ENCODE measurements around the gene SMCR8. TPM values are rescaled to one million over a fixed set of nuclear protein-coding genes. Genes with fewer than 3 reads are reported as not detected.
A peak's percentile ranks its signal among the peaks of the same experiment; 100 is the strongest.

The SMCR8 gene
- total and polyA plus RNA-seq, 2 of the 8 experiments (the other 6 are each of a cell fraction or from before 2014, with no cell fraction given) = 6.9 to 18.5 TPM

DNA sequence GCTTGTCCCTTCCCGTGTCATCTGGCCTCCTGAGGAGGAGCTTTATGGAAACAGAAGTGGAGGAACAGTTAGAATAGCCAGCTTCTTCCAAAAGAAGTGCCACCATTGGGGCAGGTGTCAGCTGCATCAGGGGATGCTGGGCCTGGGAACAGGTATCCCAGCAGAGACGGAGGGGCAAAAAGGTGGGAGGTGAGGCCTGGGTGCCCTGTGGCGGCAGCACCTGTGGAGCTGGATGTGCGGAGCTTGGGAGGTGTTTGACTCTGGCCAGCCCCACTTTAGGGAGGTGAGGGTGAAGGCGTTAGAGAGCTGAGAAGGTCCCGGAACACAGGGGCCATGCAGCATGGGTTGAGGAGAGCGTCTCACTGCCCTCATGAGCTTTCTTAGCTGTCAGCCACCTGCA is 5.2 kb downstream of the SMCR8 start:
- Histone ChIP-seq H4K5ac (ENCODE audit: insufficient read length, low read depth, low read length) (no peak overlapping the region), H3K27ac (ENCODE audit: low read depth, low read length) (no peak overlapping the region), H3K18ac (ENCODE audit: extremely low read depth, low read length) (no peak overlapping the region), H3K23ac (ENCODE audit: insufficient read length) (no peak overlapping the region), H3K4me2 (ENCODE audit: insufficient read depth in 1 of 2, low read depth in 2 of 2, low read length in 2 of 2) (no peak overlapping the region), H4K20me1 (replicated peaks in 1 of 2; ENCODE audit: control insufficient read depth in 1 of 2, insufficient read depth in 2 of 2, low read length in 2 of 2) (peaks cover 12 to 36% of the 10 kb centered on the region in 2 experiments), H3K9ac (replicated peaks in 1 of 4; ENCODE audit: extremely low read depth in 1 of 4, low read depth in 3 of 4, low read length in 3 of 4) (peak overlapping the region in 1 of 4 experiments; percentile 10; a peak in 3 of 7 replicates), H2BK120ac (replicated peaks; ENCODE audit: low read depth, low read length) (no peak overlapping the region), H3K14ac (ENCODE audit: insufficient read length) (no peak overlapping the region), H3K23me2 (ENCODE audit: low read depth, low read length) (no peaks in the 10 kb centered on the region), H3K79me1 (ENCODE audit: low read depth, low read length) (peaks cover 23% of the 10 kb centered on the region), H3K4me3 (ENCODE audit: extremely low read depth in 1 of 4, insufficient read depth in 2 of 4, low read depth in 3 of 4, low read length in 4 of 4) (no peak overlapping the region), H3K27me3 (replicated peaks in 1 of 4; ENCODE audit: control insufficient read depth in 3 of 4, extremely low read depth in 1 of 4, insufficient read depth in 3 of 4, low read length in 3 of 4) (no peaks in the 10 kb centered on the region), H2AK5ac (ENCODE audit: low read depth, low read length) (no peak overlapping the region), H4K91ac (replicated peaks; ENCODE audit: insufficient read length, low read length) (no peak overlapping the region), H3K9me3 (ENCODE audit: insufficient read depth in 2 of 2, low read depth in 1 of 2, low read length in 1 of 2) (no peaks in the 10 kb centered on the region), H2BK5ac (ENCODE audit: low read depth, low read length) (no peak overlapping the region), H3K79me2 (ENCODE audit: control insufficient read depth in 1 of 2, insufficient read depth in 2 of 2, low read length in 2 of 2) (peaks cover 12 to 49% of the 10 kb centered on the region in 2 experiments), H3K56ac (replicated peaks; ENCODE audit: insufficient read length, low read depth, low read length) (no peak overlapping the region), H3K4me1 (replicated peaks in 1 of 4; ENCODE audit: control insufficient read depth in 3 of 4, insufficient read depth in 4 of 4, low read length in 3 of 4) (peaks cover 0 to 10% (median 3%) of the 10 kb centered on the region in 4 experiments; a peak in 3 of 7 replicates), H2BK15ac (ENCODE audit: low read length) (no peak overlapping the region), H4K8ac (ENCODE audit: extremely low read depth, insufficient read depth, low read length) (no peak overlapping the region; the same call in 1 of the 2 replicates), H2BK12ac (ENCODE audit: low read depth, low read length) (no peak overlapping the region), H2BK20ac (ENCODE audit: low read length) (no peak overlapping the region), H2AFZ (ENCODE audit: low read length) (no peak overlapping the region), H3K4ac (replicated peaks; ENCODE audit: insufficient read length, low read depth, low read length) (no peak overlapping the region), H3K36me3 (ENCODE audit: control insufficient read depth in 2 of 4, insufficient read depth in 4 of 4, low read length in 3 of 4) (peaks cover 12 to 26% (median 20%) of the 10 kb centered on the region in 4 experiments)
- 85% methylated on average over 7 of the region's 7 CpGs; no CpG with 5 or more reads in 1 of the 2 experiments for WGBS, 2 experiments (ENCODE audit: extremely low coverage in 1 of 2, insufficient coverage in 1 of 2, insufficient read length in 1 of 2, insufficient replicate concordance in 2 of 2, low coverage in 1 of 2, low lambda C conversion rate in 2 of 2, missing lambda C conversion rate in 1 of 2)
- CTCF ChIA-PET (ENCODE audit: partially characterized antibody) = interaction anchor here (0.7 to 4.6 kb wide), 21 partner anchors 9 to 177 kb away, joined by 3 to 58 read pairs (median 5); no protein-coding TSS in a partner anchor
- POLR2A ChIA-PET (ENCODE audit: partially characterized antibody) = interaction anchor here (0.8 to 8.8 kb wide), 7 partner anchors 12 to 96 kb away, joined by 3 to 52 read pairs (median 3); no protein-coding TSS in a partner anchor
- no peak for FAIRE-seq
- 0 out of 3 replicates have a peak, but pooled peaks of 1 of the 2 experiments have one; percentile 32 for TF ChIP-seq POLR2A (IDR thresholded peaks at IDR 0.05; ENCODE audit: control extremely low read depth in 1 of 2, low read depth in 2 of 2, low read length in 2 of 2)
- TF ChIP-seq NRF1 (IDR thresholded peaks at IDR 0.05; ENCODE audit: low read depth, low read length) = no peak
- no peak for DNase-seq (ENCODE audit: low read depth in 1 of 2, low spot score in 2 of 2)
